Thymus (tissue), 11 donors: ENCODE results near the gene RPL15. TPM values are rescaled to one million over a fixed set of nuclear protein-coding genes. Genes with fewer than 3 reads are reported as not detected.

Source experiments
- DNase-seq, 9 donors: peaks; one replicate each; pipeline ENCODE4 v3.0.0-alpha.2; 2013; ENCODE audit warnings: low spot score in 9 of 9, low read depth in 6 of 9, missing footprints in 1 of 9
- H3K27ac ChIP-seq, 2 donors: one replicate each; pipeline ENCODE4 v1.5.1; 2013; ENCODE audit warnings: control low read depth in 1 of 2, low read depth in 1 of 2, low read length in 1 of 2, mild to moderate bottlenecking in 1 of 2, moderate library complexity in 1 of 2
- H3K27me3 ChIP-seq, 2 donors: one replicate each; pipeline ENCODE4 v1.5.1; 2013; ENCODE audit warnings: low read length in 1 of 2; ENCODE audit not compliant: control insufficient read depth in 2 of 2, insufficient read depth in 1 of 2
- H3K36me3 ChIP-seq, 2 donors: one replicate each; pipeline ENCODE4 v1.5.1; 2013; ENCODE audit warnings: low read length in 1 of 2, mild to moderate bottlenecking in 1 of 2, moderate library complexity in 1 of 2; ENCODE audit not compliant: control insufficient read depth in 2 of 2, insufficient read depth in 2 of 2
- H3K4me1 ChIP-seq, 2 donors: one replicate each; pipeline ENCODE4 v1.5.1; 2013; ENCODE audit warnings: low read length in 2 of 2; ENCODE audit not compliant: control insufficient read depth in 2 of 2, insufficient read depth in 2 of 2
- H3K4me3 ChIP-seq, 2 donors: one replicate each; pipeline ENCODE4 v1.5.1; 2013; ENCODE audit warnings: low read length in 2 of 2, control low read depth in 1 of 2, mild to moderate bottlenecking in 1 of 2
- H3K9me3 ChIP-seq, 2 donors: one replicate each; pipeline ENCODE4 v1.5.1; 2013; ENCODE audit warnings: low read length in 1 of 2, mild to moderate bottlenecking in 1 of 2; ENCODE audit not compliant: control insufficient read depth in 2 of 2, insufficient read depth in 1 of 2
- WGBS: extraction: QIAGEN DNeasy Blood & Tissue Kit; methylation state at CpG from one replicate; pipeline ENCODE4 v1.1.7; 2013; 5-methylcytosine and 5-hydroxymethylcytosine counted together
- polyA plus RNA-seq: library from polyadenylated mRNA; stranded (reverse); fragments of 200-250 nt; gene quantifications from one replicate; pipeline ENCODE4 v1.2.3, GENCODE V29; 2013
- total RNA-seq: library from RNA; stranded (reverse); fragments of 120-200 nt; gene quantifications from one replicate; pipeline ENCODE4 v1.2.4, GENCODE V29; 2013
- donor health status: healthy.

The RPL15 gene
- total and polyA plus RNA-seq, 2 donors, result 2,170 to 4,223 TPM

DNA sequence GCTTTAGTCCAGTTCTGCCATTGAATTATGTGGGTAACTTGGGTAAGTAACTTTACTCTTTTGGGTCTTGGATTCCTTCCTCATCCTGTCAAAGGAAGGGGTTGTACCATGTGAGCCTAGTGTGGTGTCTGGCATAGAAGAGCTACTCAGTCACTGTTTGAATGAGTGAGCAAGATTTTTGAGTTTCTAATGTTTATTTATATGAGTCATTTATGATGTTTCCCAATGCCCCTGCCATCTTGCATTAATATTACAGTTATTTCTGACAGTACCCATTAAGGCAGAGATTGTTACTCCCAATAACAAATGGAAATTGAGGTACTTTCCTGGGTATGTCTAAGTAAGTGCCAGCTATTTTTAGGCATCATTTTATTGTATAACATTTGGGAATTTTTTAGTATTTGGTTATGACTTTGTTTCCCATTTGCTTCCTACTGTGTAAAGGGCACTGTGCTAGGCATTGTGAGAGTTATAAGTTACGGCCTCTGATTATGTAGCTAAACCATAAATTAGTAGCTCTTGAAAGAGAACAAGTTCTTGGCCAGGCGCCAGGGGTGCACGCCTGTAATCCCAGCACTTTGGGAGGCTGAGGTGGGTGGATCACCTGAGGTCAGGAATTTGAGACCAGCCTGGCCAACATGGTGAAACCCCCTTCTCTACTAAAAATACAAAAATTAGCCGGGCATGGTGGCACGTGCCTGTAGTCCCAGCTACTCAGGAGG is 51.7 kb downstream of the RPL15 start:
- 98% methylated on average over 5 of the region's 5 CpGs for WGBS
- peaks cover 5 to 10% of the 10 kb centered on the region in 2 donors for H3K36me3 ChIP-seq

DNA sequence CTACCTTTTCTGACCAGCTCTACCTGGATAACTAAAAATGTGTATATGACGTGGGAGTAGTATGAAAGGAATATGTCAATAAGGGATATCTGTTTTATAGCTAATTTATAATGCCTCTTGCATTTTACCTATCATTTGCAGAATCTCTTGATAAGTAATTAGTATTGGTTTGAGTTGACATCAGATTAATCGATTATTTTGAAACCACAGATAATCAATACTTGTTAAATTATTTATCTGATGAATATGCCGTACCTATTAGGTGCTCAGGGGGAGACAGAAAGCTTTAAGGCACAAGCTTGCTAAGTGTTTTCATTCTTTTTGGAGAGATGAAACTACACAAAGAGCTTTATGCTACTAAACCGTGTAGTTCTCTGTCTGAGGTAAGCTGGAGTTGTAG is 52.5 kb downstream of the RPL15 start:
- Histone ChIP-seq H3K4me1 (peaks cover 0 to 3% of the 10 kb centered on the region in 2 donors), H3K4me3 (no peak overlapping the region), H3K9me3 (no peaks in the 10 kb centered on the region), H3K27ac (no peak overlapping the region), H3K36me3 (peaks cover 5 to 10% of the 10 kb centered on the region in 2 donors), H3K27me3 (no peaks in the 10 kb centered on the region)
- WGBS, result 99% methylated on average over 4 of the region's 4 CpGs
- no peak for DNase-seq

More for the DNA sequence above, 51.7 kb downstream of the RPL15 start:
- DNase-seq, result no peak
- H3K27ac ChIP-seq, result no peak overlapping the region
- no peaks in the 10 kb centered on the region for H3K9me3 ChIP-seq
- H3K4me1 ChIP-seq, result peaks cover 0 to 3% of the 10 kb centered on the region in 2 donors
- H3K4me3 ChIP-seq, result no peak overlapping the region
- H3K27me3 ChIP-seq, result no peaks in the 10 kb centered on the region

Other genes starting within 250 kb of the RPL15 start
- 89.1 TPM for gene UBE2E1, start 111.2 kb upstream of the RPL15 start, total RNA-seq
- gene UBE2E1, start 111.2 kb upstream of the RPL15 start, polyA plus RNA-seq, result 95.2 TPM
- 5.3 TPM for gene NKIRAS1, start 142 bp upstream of the RPL15 start, total RNA-seq
- 9.7 TPM for gene NKIRAS1, start 142 bp upstream of the RPL15 start, polyA plus RNA-seq
- 12.7 TPM for gene NR1D2, start 28.2 kb downstream of the RPL15 start, total RNA-seq
- 8.2 TPM for gene NR1D2, start 28.2 kb downstream of the RPL15 start, polyA plus RNA-seq